ENCODE data around the gene CSNK1G2.

Gene CSNK1G2

DNA sequence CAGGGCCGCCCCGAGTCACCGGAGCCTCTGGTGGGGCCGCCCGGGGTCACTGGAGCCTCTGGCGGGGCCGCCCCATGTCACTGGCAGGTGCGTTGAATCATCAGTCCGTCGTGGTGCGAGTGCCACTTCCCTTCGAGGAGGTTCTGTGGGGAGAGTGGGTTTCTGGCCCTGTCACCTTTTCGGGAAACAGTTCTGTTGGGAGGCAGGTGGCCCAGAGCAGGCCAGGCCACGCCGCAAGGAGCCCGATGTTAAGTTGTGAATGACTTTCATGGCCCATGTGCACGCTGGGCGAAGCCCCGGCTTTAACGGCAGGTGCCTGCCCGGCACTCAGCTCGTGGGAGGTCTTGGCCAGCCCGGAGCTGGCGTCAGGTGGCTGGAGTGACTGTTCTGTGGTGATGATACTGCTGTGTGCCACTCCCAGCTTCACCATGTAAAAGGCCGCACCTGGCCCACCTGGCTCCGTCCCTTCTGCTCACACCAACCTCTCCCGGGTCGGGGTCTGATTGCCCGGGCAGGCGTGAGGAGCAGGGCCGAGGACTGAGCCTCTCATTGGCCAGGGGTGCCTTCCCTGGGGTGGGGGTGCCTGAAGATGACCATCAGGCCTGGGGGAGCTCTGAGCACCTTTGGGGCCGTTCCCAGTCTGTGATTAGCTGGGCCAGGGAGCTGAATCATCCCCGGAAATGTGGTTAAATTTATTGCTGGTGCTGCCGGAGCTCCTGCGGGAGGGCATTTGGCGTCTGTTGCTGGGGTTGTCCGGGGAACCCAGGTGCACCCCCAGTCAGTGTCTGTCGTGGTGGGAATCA lies 29.2 kb downstream of the CSNK1G2 start:
- TF ChIP-seq ZFX (IDR thresholded peaks at IDR 0.05; ENCODE audit: borderline replicate concordance) = no peak
- TF ChIP-seq, protein P1, sequence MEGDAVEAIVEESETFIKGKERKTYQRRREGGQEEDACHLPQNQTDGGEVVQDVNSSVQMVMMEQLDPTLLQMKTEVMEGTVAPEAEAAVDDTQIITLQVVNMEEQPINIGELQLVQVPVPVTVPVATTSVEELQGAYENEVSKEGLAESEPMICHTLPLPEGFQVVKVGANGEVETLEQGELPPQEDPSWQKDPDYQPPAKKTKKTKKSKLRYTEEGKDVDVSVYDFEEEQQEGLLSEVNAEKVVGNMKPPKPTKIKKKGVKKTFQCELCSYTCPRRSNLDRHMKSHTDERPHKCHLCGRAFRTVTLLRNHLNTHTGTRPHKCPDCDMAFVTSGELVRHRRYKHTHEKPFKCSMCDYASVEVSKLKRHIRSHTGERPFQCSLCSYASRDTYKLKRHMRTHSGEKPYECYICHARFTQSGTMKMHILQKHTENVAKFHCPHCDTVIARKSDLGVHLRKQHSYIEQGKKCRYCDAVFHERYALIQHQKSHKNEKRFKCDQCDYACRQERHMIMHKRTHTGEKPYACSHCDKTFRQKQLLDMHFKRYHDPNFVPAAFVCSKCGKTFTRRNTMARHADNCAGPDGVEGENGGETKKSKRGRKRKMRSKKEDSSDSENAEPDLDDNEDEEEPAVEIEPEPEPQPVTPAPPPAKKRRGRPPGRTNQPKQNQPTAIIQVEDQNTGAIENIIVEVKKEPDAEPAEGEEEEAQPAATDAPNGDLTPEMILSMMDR (IDR thresholded peaks at IDR 0.05) = no peak
- H3K27ac ChIP-seq = no peak overlapping the region

DNA sequence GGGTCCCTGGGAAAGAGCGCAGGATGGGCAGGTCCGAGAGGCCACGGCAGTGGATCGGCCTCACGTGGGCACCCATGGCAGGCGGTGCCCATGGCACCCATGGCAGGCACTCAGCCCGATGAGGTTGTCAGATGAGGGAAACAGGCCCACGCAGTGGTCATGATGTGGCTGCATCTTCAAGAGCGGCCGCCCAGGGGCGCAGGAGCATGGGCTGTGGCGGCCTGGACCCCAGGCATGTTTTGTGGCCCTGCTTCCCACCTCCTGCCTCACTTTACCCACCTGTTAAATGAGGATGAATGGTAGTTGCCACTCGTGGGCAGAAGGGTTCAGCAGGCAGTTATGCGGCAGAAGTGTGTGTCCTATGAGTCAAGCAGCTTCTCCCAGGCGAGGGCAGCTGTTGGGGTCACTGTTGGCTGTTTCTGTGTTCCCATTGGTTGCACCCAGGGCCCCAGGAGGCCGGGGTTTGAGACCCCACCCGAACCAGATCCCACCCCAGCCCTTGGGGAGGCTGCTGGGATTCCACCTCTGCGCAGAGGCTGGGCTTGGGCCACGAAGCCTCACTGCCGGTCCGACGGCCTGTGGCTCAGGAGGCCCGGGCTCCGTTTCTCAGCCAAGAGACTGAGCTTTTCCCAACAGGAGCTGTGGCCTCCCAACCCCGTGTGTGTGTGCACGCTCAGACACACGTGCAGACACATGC lies 30.0 kb downstream of the CSNK1G2 start:
- no peak overlapping the region for H3K27ac ChIP-seq
- no peak for TF ChIP-seq ZFX (IDR thresholded peaks at IDR 0.05; ENCODE audit: borderline replicate concordance)
- TF ChIP-seq, protein P1 (IDR thresholded peaks at IDR 0.05) = no peak

DNA sequence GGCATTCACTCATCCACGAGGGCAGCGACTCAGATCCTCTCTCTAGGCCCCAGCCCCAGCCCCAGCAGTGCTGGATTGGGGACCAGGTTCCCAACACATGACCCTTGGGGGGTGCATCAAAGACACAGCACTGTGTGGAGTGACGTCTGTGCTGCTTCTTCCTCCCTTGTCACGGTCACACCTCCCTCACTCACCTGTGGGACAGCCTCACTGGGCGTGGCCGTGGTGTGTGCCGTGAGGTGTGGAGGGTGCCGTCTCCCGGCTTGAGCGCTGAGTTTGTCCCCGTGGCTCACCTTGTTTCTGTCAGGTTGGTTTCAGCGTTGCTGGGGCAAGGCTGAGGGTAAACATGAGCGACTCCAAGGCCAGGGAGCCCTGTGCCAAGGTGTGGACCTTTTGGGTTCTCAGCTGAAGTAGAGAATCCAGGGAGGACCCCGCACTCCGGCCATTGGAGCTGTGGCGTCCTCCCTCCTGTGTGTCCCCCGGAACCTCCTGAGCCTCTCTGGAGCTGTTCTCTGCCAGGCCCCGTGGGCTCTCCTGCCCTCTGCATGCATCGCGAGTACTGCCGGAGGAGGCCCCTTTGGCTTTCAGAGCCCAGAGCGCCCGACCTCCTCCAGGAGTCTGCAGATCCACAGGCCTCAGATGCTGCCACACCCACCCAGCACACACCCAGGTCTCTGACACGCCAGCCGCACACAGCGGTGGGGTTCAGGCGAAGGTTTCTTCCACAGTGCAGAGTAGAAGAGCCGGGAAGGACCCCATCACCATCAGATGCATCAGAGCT lies 33.6 kb downstream of the CSNK1G2 start:
- no peak overlapping the region for H3K27ac ChIP-seq
- TF ChIP-seq ZFX (IDR thresholded peaks at IDR 0.05; ENCODE audit: borderline replicate concordance) = no peak
- TF ChIP-seq, protein P1 (IDR thresholded peaks at IDR 0.05) = no peak

DNA sequence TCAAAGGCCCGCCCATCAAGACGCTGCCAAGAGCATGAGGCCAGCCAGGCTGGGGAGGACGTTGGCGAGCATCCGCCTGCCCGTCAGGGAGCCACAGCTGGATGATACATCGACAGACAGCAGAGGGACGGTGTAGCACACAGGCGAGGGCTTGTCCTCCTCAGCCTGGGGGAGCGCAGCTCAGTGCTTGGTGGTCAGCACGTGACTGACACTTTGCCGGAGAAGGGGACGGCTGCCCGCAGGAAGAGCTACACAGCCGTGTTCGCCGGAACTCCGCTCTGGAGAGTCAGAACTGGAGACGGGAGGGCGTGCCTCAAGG lies 34.1 kb downstream of the CSNK1G2 start:
- no peak overlapping the region for H3K27ac ChIP-seq
- TF ChIP-seq, protein P1 (IDR thresholded peaks at IDR 0.05) = no peak
- no peak for TF ChIP-seq ZFX (IDR thresholded peaks at IDR 0.05; ENCODE audit: borderline replicate concordance)

DNA sequence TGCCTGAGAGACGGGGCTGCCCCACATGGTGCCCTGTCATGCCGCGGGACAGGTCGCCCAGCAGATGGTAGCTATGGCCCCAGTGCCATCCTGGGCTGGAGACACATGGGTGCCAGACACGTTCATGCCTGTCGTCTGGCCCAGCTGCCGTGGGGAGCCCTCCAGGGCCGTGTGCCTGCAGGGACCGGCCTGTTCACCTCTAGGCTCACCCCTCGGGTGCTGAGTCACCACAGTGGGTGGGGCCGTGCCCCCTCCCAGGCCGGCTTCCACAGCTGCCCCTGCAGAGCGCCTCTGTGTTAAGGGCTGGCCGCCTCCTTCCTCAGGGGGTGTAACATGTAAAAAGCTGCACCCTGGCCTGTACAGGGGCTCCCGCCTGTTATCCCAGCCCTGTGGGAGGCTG lies 36.1 kb downstream of the CSNK1G2 start:
- peak overlapping the region; percentile 76; the same call in 1 of the 2 replicates for H3K27ac ChIP-seq
- TF ChIP-seq, protein P1 (IDR thresholded peaks at IDR 0.05) = no peak
- TF ChIP-seq ZFX (IDR thresholded peaks at IDR 0.05; ENCODE audit: borderline replicate concordance) = no peak

DNA sequence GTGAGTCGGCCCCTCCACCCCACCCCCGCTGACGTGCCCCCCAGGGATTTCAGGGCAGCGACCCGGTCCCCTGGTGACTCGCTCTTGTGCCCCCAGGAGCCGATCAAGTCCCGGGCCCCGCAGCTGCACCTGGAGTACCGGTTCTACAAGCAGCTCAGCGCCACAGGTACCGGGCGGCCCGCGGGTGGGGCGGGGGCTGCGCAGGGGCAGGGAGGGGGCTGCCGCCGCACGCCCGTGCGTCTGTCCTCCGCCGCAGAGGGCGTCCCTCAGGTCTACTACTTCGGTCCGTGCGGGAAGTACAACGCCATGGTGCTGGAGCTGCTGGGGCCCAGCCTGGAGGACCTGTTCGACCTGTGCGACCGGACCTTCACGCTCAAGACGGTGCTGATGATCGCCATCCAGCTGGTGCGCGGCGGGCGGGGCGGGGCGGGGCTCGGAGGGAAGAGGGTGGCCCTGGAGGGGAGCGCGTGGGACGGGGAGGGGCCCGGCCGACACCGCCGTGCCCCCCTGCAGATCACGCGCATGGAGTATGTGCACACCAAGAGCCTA lies 37.4 kb downstream of the CSNK1G2 start:
- H3K27ac ChIP-seq = peak overlapping the region; percentile 76
- TF ChIP-seq, protein P1 (IDR thresholded peaks at IDR 0.05) = no peak
- TF ChIP-seq ZFX (IDR thresholded peaks at IDR 0.05; ENCODE audit: borderline replicate concordance) = no peak
